PC-3 (cell line): ENCODE results near the gene MYL9. TPM values are rescaled to one million over a fixed set of nuclear protein-coding genes. Genes with fewer than 3 reads are reported as not detected.

Experiments used
- ATAC-seq: fragments of 200-7000 bp; cut with Tn5 transposase; 2 replicates; pipeline ENCODE4 v1.9.1; 2020; ENCODE audit warnings: mild to moderate bottlenecking, moderate library complexity
- BruUV-seq: library from RNA; stranded (reverse); fragments of 400-500 nt; replicated peaks from 2 replicates; lab custom pipeline; 2021; lab: Mats Ljungman, UMichigan
- CTCF ChIA-PET: fragments of 300-600 bp; sonication (Branson Sonifier 250); formaldehyde crosslinking; loops from one replicate; lab custom pipeline; 2022; ENCODE audit warnings: antibody characterized with exemption; lab: Charles Lee
- POLR2A ChIA-PET: fragments of 300-600 bp; sonication (Branson Sonifier 250); formaldehyde crosslinking; loops from one replicate; lab custom pipeline; 2022; ENCODE audit warnings: antibody characterized with exemption; ENCODE audit not compliant: unreplicated experiment; lab: Charles Lee
- DNase-seq: peaks from one replicate; pipeline ENCODE4 v3.0.0-alpha.2; 2015
- H2AFZ ChIP-seq: fragments of 300-600 bp; sonication (generic); 2 replicates; pipeline ENCODE4 v1.6.0; 2016; ENCODE audit warnings: antibody characterized with exemption, low read length
- H3F3A ChIP-seq: fragments of 300-600 bp; sonication (generic); one replicate; pipeline ENCODE4 v1.6.0; 2017; ENCODE audit warnings: antibody characterized with exemption, low read length, control low read depth, mild to moderate bottlenecking; ENCODE audit not compliant: unreplicated experiment
- H3K27ac ChIP-seq: fragments of 300-600 bp; sonication (generic); 2 replicates; pipeline ENCODE4 v1.5.1; 2016; ENCODE audit warnings: mild to moderate bottlenecking, low read length
- H3K27me3 ChIP-seq: fragments of 300-600 bp; sonication (generic); 2 replicates; pipeline ENCODE4 v1.6.1; 2016; ENCODE audit warnings: low read length, mixed read lengths
- H3K36me3 ChIP-seq: fragments of 300-600 bp; sonication (generic); 2 replicates; pipeline ENCODE4 v1.6.1; 2016; ENCODE audit warnings: low read depth, mixed run types, low read length, mixed read lengths
- H3K4me1 ChIP-seq: fragments of 300-600 bp; sonication (generic); 2 replicates; pipeline ENCODE4 v1.5.1; 2016; ENCODE audit warnings: low read length; ENCODE audit not compliant: insufficient read depth
- H3K4me2 ChIP-seq: fragments of 300-600 bp; sonication (generic); 2 replicates; pipeline ENCODE4 v1.6.0; 2016; ENCODE audit warnings: low read length
- H3K4me3 ChIP-seq: fragments of 300-600 bp; sonication (generic); 2 replicates; pipeline ENCODE4 v1.5.1; 2016; ENCODE audit warnings: mild to moderate bottlenecking, low read length, mixed read lengths
- H3K79me2 ChIP-seq: fragments of 300-600 bp; sonication (generic); 2 replicates; pipeline ENCODE4 v1.6.1; 2017; ENCODE audit warnings: low read length, mixed read lengths
- H3K9ac ChIP-seq: fragments of 300-600 bp; sonication (generic); 2 replicates; pipeline ENCODE4 v1.6.0; 2016; ENCODE audit warnings: mild to moderate bottlenecking, low read length
- H3K9me2 ChIP-seq: fragments of 300-600 bp; sonication (generic); replicated peaks from 2 replicates; pipeline ENCODE4 v1.6.1; 2016; ENCODE audit warnings: mixed run types, low read length, mixed read lengths
- H3K9me3 ChIP-seq: fragments of 300-600 bp; sonication (generic); 2 replicates; pipeline ENCODE4 v1.6.1; 2016; ENCODE audit warnings: low read length, mixed read lengths
- H4K20me1 ChIP-seq: fragments of 300-600 bp; sonication (generic); 2 replicates; pipeline ENCODE4 v1.6.1; 2016; ENCODE audit warnings: low read length, mixed read lengths
- CTCF ChIP-seq: fragments of 300-600 bp; sonication (generic); conservative IDR thresholded peaks from 2 replicates; pipeline ENCODE4 v1.5.1; 2017; ENCODE audit warnings: antibody characterized with exemption, low read depth, mild to moderate bottlenecking, low read length
- EZH2 ChIP-seq: fragments of 300-600 bp; sonication (generic); IDR thresholded peaks from one replicate; pipeline ENCODE4 v1.6.1; 2017; ENCODE audit warnings: antibody characterized with exemption, mild to moderate bottlenecking, low read length; ENCODE audit not compliant: unreplicated experiment
- EZH2phosphoT487 ChIP-seq: fragments of 300-600 bp; sonication (generic); IDR thresholded peaks from 2 replicates; pipeline ENCODE4 v1.6.1; 2018; ENCODE audit warnings: mild to moderate bottlenecking, antibody characterized with exemption, low read length, borderline replicate concordance
- intact Hi-C: fragments of 100-400 bp; cut with micrococcal nuclease; formaldehyde crosslinking; loops from 2 replicates; pipeline ENCODE4 v1.9.0; 2023
- total RNA-seq: library from RNA; depleted of rRNA; stranded (reverse); fragments of >200 nt; gene quantifications from 2 replicates; pipeline ENCODE4 v1.2.3, GENCODE V29; 2014

Gene MYL9
- total RNA-seq, 1 experiment from 2014 or later: 12.0 TPM

DNA sequence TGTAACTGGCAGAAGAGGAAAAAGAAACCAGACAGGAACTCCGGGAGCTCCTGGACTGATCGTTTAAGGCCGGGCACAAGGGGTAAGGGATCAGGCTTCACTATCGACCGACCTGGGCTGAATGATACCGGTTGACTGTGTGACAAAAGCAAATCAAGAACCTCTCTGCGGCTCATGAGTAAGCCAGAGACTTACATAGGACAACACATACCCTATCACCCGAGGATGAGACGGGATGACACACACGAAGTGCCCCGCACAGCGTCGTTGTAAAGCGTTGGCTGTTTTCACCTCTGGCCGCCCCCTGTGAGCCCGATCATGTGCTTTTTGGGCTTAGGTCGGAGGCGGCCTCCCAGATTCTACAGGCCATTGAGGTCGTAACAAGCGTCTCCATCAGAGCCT, 31.4 kb downstream of the MYL9 start:
- H3K79me2 ChIP-seq: peaks cover 28% of the 10 kb centered on the region
- BruUV-seq: TSS peak; percentile 40
- H3K27me3 ChIP-seq: no peaks in the 10 kb centered on the region
- no peaks in the 10 kb centered on the region for H4K20me1 ChIP-seq
- peak overlapping the region; percentile 54 for H2AFZ ChIP-seq
- H3K9me2 ChIP-seq: no peaks in the 10 kb centered on the region
- POLR2A ChIA-PET: no interaction called here
- H3K4me1 ChIP-seq: peaks cover 17% of the 10 kb centered on the region
- H3K27ac ChIP-seq: no peak overlapping the region
- TF ChIP-seq CTCF (no peak), EZH2phosphoT487 (no peak), EZH2 (no peak)
- H3K4me3 ChIP-seq: no peak overlapping the region
- no peaks in the 10 kb centered on the region for H3K36me3 ChIP-seq
- CTCF ChIA-PET: no interaction called here
- H3K9me3 ChIP-seq: no peaks in the 10 kb centered on the region
- H3K4me2 ChIP-seq: peak overlapping the region; percentile 98; the same call in 1 of the 2 replicates
- no peak for DNase-seq
- H3F3A ChIP-seq: no peaks in the 10 kb centered on the region
- no peak for ATAC-seq
- no peak overlapping the region for H3K9ac ChIP-seq
- intact Hi-C loops: no loop called here

DNA sequence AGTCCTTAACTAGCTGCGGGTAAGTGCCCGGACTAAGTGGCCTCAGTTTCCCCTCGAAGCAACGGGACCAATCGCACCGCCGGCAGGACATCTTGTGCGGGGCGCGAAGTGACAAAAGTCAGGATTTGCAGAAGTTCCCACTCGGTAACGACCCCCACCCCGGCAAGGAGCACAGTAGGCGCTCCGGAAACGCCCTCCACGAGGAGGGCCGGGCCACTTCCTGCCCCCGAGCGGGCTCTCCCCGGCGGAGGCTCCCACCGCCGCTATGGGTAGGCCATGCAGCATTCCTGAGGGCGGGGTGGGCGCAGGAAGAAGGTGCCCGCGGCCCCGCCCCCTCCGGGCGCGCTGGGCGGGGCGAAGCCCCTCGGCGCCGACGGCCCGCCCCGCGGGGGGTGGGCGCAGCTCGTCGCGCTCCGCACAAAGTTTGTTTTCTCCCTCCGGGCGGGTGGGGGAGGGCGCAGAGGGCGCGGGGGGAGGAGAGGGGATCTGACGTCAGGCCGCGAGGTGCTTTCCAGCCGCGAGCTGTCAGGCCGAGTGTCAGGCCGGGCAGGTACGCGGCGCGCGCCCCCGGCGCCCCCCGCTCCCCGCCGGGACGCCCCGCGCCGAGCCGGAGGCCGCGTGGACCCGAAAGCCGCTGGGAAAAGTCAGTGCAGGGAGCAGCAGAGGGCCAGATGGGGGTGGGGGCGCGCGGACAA, 31.9 kb downstream of the MYL9 start, which contains the start of gene TGIF2:
Gene TGIF2 (plus strand): TSS at position 495 of the 695 bp plus-strand sequence. CDS start 5,178 bp downstream, outside the sequence.
- Histone ChIP-seq H2AFZ (peak within 1 kb of the TSS; percentile 98), H3K27me3 (no peaks in the 10 kb centered on the region), H3K9ac (peak within 1 kb of the TSS; percentile 84), H3K36me3 (no peaks in the 10 kb centered on the region), H3K4me3 (peak within 1 kb of the TSS; percentile 87), H4K20me1 (no peaks in the 10 kb centered on the region), H3F3A (no peaks in the 10 kb centered on the region), H3K79me2 (peaks cover 32% of the 10 kb centered on the region), H3K4me1 (peaks cover 17% of the 10 kb centered on the region), H3K4me2 (peak within 1 kb of the TSS; percentile 98), H3K27ac (peak within 1 kb of the TSS; percentile 16; the same call in 1 of the 2 replicates), H3K9me2 (no peaks in the 10 kb centered on the region), H3K9me3 (no peaks in the 10 kb centered on the region)
- BruUV-seq: no TSS peak
- peak; percentile 81 for DNase-seq
- CTCF ChIA-PET: no interaction called here
- ATAC-seq: peak; percentile 47
- TF ChIP-seq EZH2 (no peak), EZH2phosphoT487 (no peak), CTCF (no peak)
- POLR2A ChIA-PET: no interaction called here
- intact Hi-C loops: no loop called here
